Smooth muscle cell (in vitro differentiated cells): ENCODE data around the gene SFSWAP. TPM values are rescaled to one million over a fixed set of nuclear protein-coding genes. Genes with fewer than 3 reads are reported as not detected.

ENCODE experiments used
- DNase-seq: peaks from one replicate; lab custom pipeline; 2025; ENCODE audit not compliant: unreplicated experiment; lab: John Stamatoyannopoulos, UW
- H2AFZ ChIP-seq: fragments of 200-600 bp; sonication (generic); 2 replicates; pipeline ENCODE4 v1.6.0; 2016; ENCODE audit warnings: antibody characterized with exemption, low read depth, mild to moderate bottlenecking
- H3F3A ChIP-seq: fragments of 200-600 bp; sonication (generic); 2 replicates; pipeline ENCODE4 v1.6.0; 2017; ENCODE audit warnings: antibody characterized with exemption, low read depth
- H3K27ac ChIP-seq: fragments of 200-600 bp; sonication (generic); 2 replicates; pipeline ENCODE4 v1.5.1; 2016; ENCODE audit warnings: low read depth, mild to moderate bottlenecking
- H3K27me3 ChIP-seq: fragments of 200-600 bp; sonication (generic); 2 replicates; pipeline ENCODE4 v1.6.1; 2016; ENCODE audit warnings: low read depth, mild to moderate bottlenecking
- H3K36me3 ChIP-seq: fragments of 200-600 bp; sonication (generic); 2 replicates; pipeline ENCODE4 v1.5.1; 2016; ENCODE audit warnings: low read depth
- H3K4me1 ChIP-seq: fragments of 200-600 bp; sonication (generic); 2 replicates; pipeline ENCODE4 v1.5.1; 2016; ENCODE audit warnings: low read depth
- H3K4me2 ChIP-seq: fragments of 200-600 bp; sonication (generic); 2 replicates; pipeline ENCODE4 v1.6.0; 2016; ENCODE audit warnings: mild to moderate bottlenecking
- H3K4me3 ChIP-seq: fragments of 200-600 bp; sonication (generic); 2 replicates; pipeline ENCODE4 v1.5.1; 2016; ENCODE audit warnings: mild to moderate bottlenecking
- H3K79me2 ChIP-seq: fragments of 200-600 bp; sonication (generic); 2 replicates; pipeline ENCODE4 v1.6.0; 2016; ENCODE audit warnings: low read depth, mild to moderate bottlenecking
- H3K9ac ChIP-seq: fragments of 200-600 bp; sonication (generic); 2 replicates; pipeline ENCODE4 v1.6.0; 2016; ENCODE audit warnings: low read depth
- H3K9me3 ChIP-seq: fragments of 200-600 bp; sonication (generic); replicated peaks from 2 replicates; pipeline ENCODE4 v1.5.1; 2016; ENCODE audit warnings: low read depth
- H4K20me1 ChIP-seq: fragments of 200-600 bp; sonication (generic); 2 replicates; pipeline ENCODE4 v1.6.0; 2016; ENCODE audit warnings: low read depth
- WGBS: methylation state at CpG from one replicate; pipeline ENCODE4 v1.1.7; 2016; ENCODE audit warnings: low lambda C conversion rate; 5-methylcytosine and 5-hydroxymethylcytosine counted together
- polyA plus RNA-seq: library from polyadenylated mRNA; unstranded; fragments of >200 nt; fragmentation: Nextera tagmentation; extraction: Ambion mirVana; gene quantifications from 2 replicates; pipeline ENCODE4 v1.2.1, GENCODE V29; 2016
- total RNA-seq: library from RNA; depleted of rRNA; stranded (reverse); fragments of >200 nt; gene quantifications from 2 replicates; pipeline ENCODE4 v1.2.3, GENCODE V29; 2014
- TF ChIP-seq, protein P1 (sequence below): fragments of 200-600 bp; sonication (generic); IDR thresholded peaks from 2 replicates; pipeline ENCODE4 v1.5.1; 2017; ENCODE audit warnings: borderline replicate concordance, mild to moderate bottlenecking, antibody characterized with exemption; ENCODE audit not compliant: insufficient read depth, poor library complexity, severe bottlenecking

SFSWAP gene
- total and polyA plus RNA-seq, 2 experiments from 2014 or later: 24.1 to 32.3 TPM

DNA sequence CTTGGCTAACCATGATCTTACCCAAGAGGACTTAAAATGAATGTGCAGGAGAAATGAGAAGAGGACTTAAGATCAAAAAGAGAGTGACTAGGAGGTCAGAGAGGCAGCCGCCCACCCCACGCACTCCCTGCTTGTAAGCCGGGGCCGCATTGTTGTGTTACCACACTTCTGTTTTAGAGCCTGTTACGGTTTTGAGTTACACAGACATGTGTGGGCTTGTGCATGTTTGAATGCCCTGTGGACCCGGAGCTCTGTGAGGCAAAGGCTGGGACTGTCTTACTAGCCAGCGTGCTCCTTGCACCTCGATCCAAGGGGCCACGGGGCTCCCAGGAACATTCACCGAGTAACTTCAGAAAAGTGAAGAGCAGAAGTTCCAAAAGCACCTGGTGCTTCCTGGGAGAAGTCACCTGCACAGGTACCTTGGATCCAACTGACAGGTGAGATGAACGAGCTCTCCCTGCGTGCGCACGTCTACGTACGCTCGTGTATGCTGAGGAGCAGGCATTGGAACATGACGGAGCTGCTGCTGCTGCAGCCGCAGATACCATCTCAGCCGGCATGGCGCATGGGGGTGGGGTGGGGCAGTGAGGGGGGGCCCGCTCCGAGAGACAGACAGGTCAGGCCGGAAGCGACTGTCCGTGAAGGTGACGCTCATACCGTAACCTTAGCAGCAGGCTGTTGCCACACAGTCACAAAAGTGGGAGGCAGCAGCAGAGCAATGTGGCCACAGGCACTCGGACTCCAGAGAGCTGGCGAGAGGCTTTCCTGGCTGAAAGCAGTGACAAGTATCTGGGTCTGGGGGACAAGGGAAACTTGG is 23.7 kb downstream of the SFSWAP start:
- H4K20me1 ChIP-seq: no peaks in the 10 kb centered on the region
- TF ChIP-seq, protein P1, sequence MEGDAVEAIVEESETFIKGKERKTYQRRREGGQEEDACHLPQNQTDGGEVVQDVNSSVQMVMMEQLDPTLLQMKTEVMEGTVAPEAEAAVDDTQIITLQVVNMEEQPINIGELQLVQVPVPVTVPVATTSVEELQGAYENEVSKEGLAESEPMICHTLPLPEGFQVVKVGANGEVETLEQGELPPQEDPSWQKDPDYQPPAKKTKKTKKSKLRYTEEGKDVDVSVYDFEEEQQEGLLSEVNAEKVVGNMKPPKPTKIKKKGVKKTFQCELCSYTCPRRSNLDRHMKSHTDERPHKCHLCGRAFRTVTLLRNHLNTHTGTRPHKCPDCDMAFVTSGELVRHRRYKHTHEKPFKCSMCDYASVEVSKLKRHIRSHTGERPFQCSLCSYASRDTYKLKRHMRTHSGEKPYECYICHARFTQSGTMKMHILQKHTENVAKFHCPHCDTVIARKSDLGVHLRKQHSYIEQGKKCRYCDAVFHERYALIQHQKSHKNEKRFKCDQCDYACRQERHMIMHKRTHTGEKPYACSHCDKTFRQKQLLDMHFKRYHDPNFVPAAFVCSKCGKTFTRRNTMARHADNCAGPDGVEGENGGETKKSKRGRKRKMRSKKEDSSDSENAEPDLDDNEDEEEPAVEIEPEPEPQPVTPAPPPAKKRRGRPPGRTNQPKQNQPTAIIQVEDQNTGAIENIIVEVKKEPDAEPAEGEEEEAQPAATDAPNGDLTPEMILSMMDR: no peak
- DNase-seq: no peak
- no peak overlapping the region for H3K4me2 ChIP-seq
- H3K9ac ChIP-seq: no peak overlapping the region
- 81% methylated on average over 20 of the region's 30 CpGs for WGBS
- H3K27ac ChIP-seq: peak overlapping the region; percentile 60
- no peak overlapping the region for H2AFZ ChIP-seq
- H3K4me1 ChIP-seq: peaks cover 4% of the 10 kb centered on the region
- no peaks in the 10 kb centered on the region for H3F3A ChIP-seq
- no peak overlapping the region for H3K4me3 ChIP-seq
- H3K27me3 ChIP-seq: no peaks in the 10 kb centered on the region
- H3K36me3 ChIP-seq: peaks cover 2% of the 10 kb centered on the region
- no peaks in the 10 kb centered on the region for H3K9me3 ChIP-seq
- H3K79me2 ChIP-seq: no peaks in the 10 kb centered on the region

DNA sequence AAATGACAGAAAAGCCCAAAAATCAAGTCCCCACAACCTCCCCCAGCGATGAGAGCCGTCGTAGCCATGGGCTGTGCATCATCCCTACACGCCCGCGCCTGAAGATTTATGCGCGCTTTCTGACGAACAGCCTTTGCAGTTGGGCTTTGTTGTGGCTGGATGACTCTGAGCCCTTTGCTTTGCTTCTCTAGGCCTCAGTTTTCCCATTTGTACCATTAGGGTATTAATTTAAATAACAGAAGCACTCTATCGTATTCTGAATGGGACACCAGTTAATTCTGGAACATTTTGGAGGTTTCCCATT is 24.2 kb downstream of the SFSWAP start:
- Histone ChIP-seq H3K4me1 (no peaks in the 10 kb centered on the region), H3K27me3 (no peaks in the 10 kb centered on the region), H3K27ac (peak overlapping the region; percentile 60), H3K4me2 (no peak overlapping the region), H3K36me3 (no peaks in the 10 kb centered on the region), H3K79me2 (no peaks in the 10 kb centered on the region), H3K9ac (no peak overlapping the region), H3K4me3 (no peak overlapping the region), H3F3A (no peaks in the 10 kb centered on the region), H2AFZ (no peak overlapping the region), H3K9me3 (no peaks in the 10 kb centered on the region), H4K20me1 (no peaks in the 10 kb centered on the region)
- no peak for DNase-seq
- 87% methylated on average over 10 of the region's 10 CpGs for WGBS
- TF ChIP-seq, protein P1: no peak

GRCh38 chr12:131735476-131736445 is 24.9 kb downstream of the SFSWAP start:
- H3F3A ChIP-seq: no peaks in the 10 kb centered on the region
- no peak overlapping the region for H3K4me2 ChIP-seq
- TF ChIP-seq, protein P1: no peak
- H4K20me1 ChIP-seq: no peaks in the 10 kb centered on the region
- 93% methylated on average over 15 of the region's 15 CpGs for WGBS
- DNase-seq: no peak
- no peak overlapping the region for H2AFZ ChIP-seq
- H3K9me3 ChIP-seq: no peaks in the 10 kb centered on the region
- H3K27me3 ChIP-seq: no peaks in the 10 kb centered on the region
- H3K9ac ChIP-seq: no peak overlapping the region
- H3K27ac ChIP-seq: peak overlapping the region; percentile 60
- no peaks in the 10 kb centered on the region for H3K4me1 ChIP-seq
- no peaks in the 10 kb centered on the region for H3K36me3 ChIP-seq
- no peak overlapping the region for H3K4me3 ChIP-seq
- H3K79me2 ChIP-seq: no peaks in the 10 kb centered on the region
